Body of pancreas (tissue), 4 donors: ENCODE data around the gene TSPAN15. TPM values are rescaled to one million over a fixed set of nuclear protein-coding genes. Genes with fewer than 3 reads are reported as not detected.
A peak's percentile ranks its signal among the peaks of the same experiment; 100 is the strongest.

Source experiments
- ATAC-seq: fragments of 150-250 bp; one replicate; pipeline ENCODE4 v1.9.1; 2016
- DNase-seq, 4 donors: peaks; one replicate each; pipeline ENCODE4 v3.0.0-alpha.2; 2019
- H3K27ac ChIP-seq, 4 donors: fragments of 200-600 bp; sonication (generic); 1 replicate in 3 of 4; 2 replicates in 1 of 4; pipeline versions ENCODE4 v1.5.1 to v1.6.1; 2016 to 2019; ENCODE audit warnings: mild to moderate bottlenecking in 1 of 4, mixed read lengths in 1 of 4, moderate library complexity in 1 of 4
- H3K27me3 ChIP-seq, 2 donors: fragments of 200-600 bp; sonication (generic); one replicate each; pipeline ENCODE4 v1.6.0; 2016; ENCODE audit warnings: mild to moderate bottlenecking in 1 of 2
- H3K36me3 ChIP-seq, 2 donors: fragments of 200-600 bp; sonication (generic); replicated peaks in 1 of 2; 2 replicates each; pipeline ENCODE4 v1.5.1; 2016; ENCODE audit warnings: low read depth in 2 of 2; ENCODE audit not compliant: insufficient read depth in 1 of 2
- H3K4me1 ChIP-seq: fragments of 200-600 bp; sonication (generic); one replicate; pipeline ENCODE4 v1.6.0; 2016
- H3K4me3 ChIP-seq, 2 donors: fragments of 200-600 bp; sonication (generic); 1 replicate in 1 of 2; 2 replicates in 1 of 2; pipeline ENCODE4 v1.5.1; 2016 to 2019
- H3K9me3 ChIP-seq, 3 donors: fragments of 200-600 bp; sonication (generic); 1 replicate in 2 of 3; 2 replicates in 1 of 3; pipeline ENCODE4 v1.5.1; 2016
- CTCF ChIP-seq, 7 experiments: fragments of 450-650 bp in 4 of 7; fragments of 200-600 bp in 3 of 7; sonication (generic) in 3 of 7; IDR thresholded peaks; one replicate each; pipeline ENCODE4 v1.5.1; 2016 to 2019; ENCODE audit warnings: antibody characterized with exemption in 7 of 7
- POLR2A ChIP-seq, 3 donors: fragments of 450-650 bp; IDR thresholded peaks; one replicate each; pipeline ENCODE4 v1.6.1; 2016; ENCODE audit warnings: antibody characterized with exemption in 3 of 3, mild to moderate bottlenecking in 2 of 3
- whole genome bisulfite sequencing, 2 donors: methylation state at CpG; one replicate each; pipeline ENCODE4 v1.1.5; 2017; 5-methylcytosine and 5-hydroxymethylcytosine counted together
- intact Hi-C: fragments of 100-400 bp; cut with DNase I; formaldehyde crosslinking; loops from one replicate; pipeline ENCODE4 v1.15.1; 2023
- total RNA-seq, 2 donors: library from RNA; depleted of rRNA; stranded (reverse); fragments of >200 nt; gene quantifications; one replicate each; pipeline ENCODE4 v1.1.0, GENCODE V29; 2016

TSPAN15 gene
- total RNA-seq, 2 donors from 2014 or later: 20.0 to 32.0 TPM

GRCh38 chr10:69455006-69455763 lies 3.9 kb downstream of the TSPAN15 start:
- H3K27me3 ChIP-seq: no peaks in the 10 kb centered on the region
- H3K9me3 ChIP-seq: no peaks in the 10 kb centered on the region
- DNase-seq: no peak
- no peak overlapping the region for H3K27ac ChIP-seq
- H3K36me3 ChIP-seq: no peaks in the 10 kb centered on the region
- intact Hi-C loops: no loop called here
- TF ChIP-seq CTCF (IDR thresholded peaks at IDR 0.05): no peak
- TF ChIP-seq POLR2A (IDR thresholded peaks at IDR 0.05): no peak
- 81 to 86% methylated on average over 10 of the region's 10 CpGs for WGBS, 2 donors
- no peak overlapping the region for H3K4me3 ChIP-seq
- ATAC-seq: no peak
- peaks cover 42% of the 10 kb centered on the region for H3K4me1 ChIP-seq

- no peak for TF ChIP-seq CTCF (IDR thresholded peaks at IDR 0.05)
- TF ChIP-seq POLR2A (IDR thresholded peaks at IDR 0.05): no peak
- no peak for DNase-seq
- intact Hi-C loops: no loop called here
- Histone ChIP-seq H3K27ac (peak overlapping the region; percentile 17 to 85 (median 78)), H3K27me3 (no peaks in the 10 kb centered on the region), H3K4me3 (no peak overlapping the region), H3K36me3 (no peaks in the 10 kb centered on the region), H3K4me1 (peaks cover 42% of the 10 kb centered on the region), H3K9me3 (no peaks in the 10 kb centered on the region)
- no peak for ATAC-seq
- WGBS, 2 donors: 88 to 91% methylated on average over 6 to 8 of the region's 8 CpGs
Measured at GRCh38 chr10:69456880-69457693, 5.8 kb downstream of the TSPAN15 start.

GRCh38 chr10:69457771-69458237 lies 6.5 kb downstream of the TSPAN15 start:
- TF ChIP-seq CTCF (IDR thresholded peaks at IDR 0.05): no peak
- TF ChIP-seq POLR2A (IDR thresholded peaks at IDR 0.05): no peak
- Histone ChIP-seq H3K27ac (peak overlapping the region; percentile 17 to 85 (median 78)), H3K4me3 (no peak overlapping the region), H3K36me3 (no peaks in the 10 kb centered on the region), H3K9me3 (no peaks in the 10 kb centered on the region), H3K27me3 (no peaks in the 10 kb centered on the region), H3K4me1 (peaks cover 37% of the 10 kb centered on the region)
- no peak for ATAC-seq
- 80 to 83% methylated on average over 5 of the region's 5 CpGs for WGBS, 2 donors
- DNase-seq: no peak
- intact Hi-C loops: no loop called here

GRCh38 chr10:69458430-69459100 lies 7.3 kb downstream of the TSPAN15 start:
- peaks cover 36% of the 10 kb centered on the region for H3K4me1 ChIP-seq

More at GRCh38 chr10:69458430-69459100, 7.3 kb downstream of the TSPAN15 start:
- H3K36me3 ChIP-seq: no peaks in the 10 kb centered on the region
- WGBS, 2 donors: 40 to 44% methylated on average over 10 of the region's 10 CpGs
- TF ChIP-seq POLR2A (IDR thresholded peaks at IDR 0.05) (no peak), CTCF (IDR thresholded peaks at IDR 0.05) (no peak)
- no peaks in the 10 kb centered on the region for H3K9me3 ChIP-seq
- H3K27me3 ChIP-seq: no peaks in the 10 kb centered on the region
- intact Hi-C loops: no loop called here
- peak; percentile 52 to 84 (median 70) for DNase-seq
- H3K4me3 ChIP-seq: no peak overlapping the region
- ATAC-seq: peak; percentile 79
- peak overlapping the region; percentile 70 to 85 (median 78) for H3K27ac ChIP-seq
